ENCODE results near the gene DYNC1H1. TPM values are rescaled to one million over a fixed set of nuclear protein-coding genes. Genes with fewer than 3 reads are reported as not detected.

The DYNC1H1 gene
- polyA plus RNA-seq, 1 donor from 2014 or later: 298 TPM

GRCh38 chr14:101959277-101959676 is 5.1 kb upstream of the DYNC1H1 start:
- no peak overlapping the region for H2AFZ ChIP-seq (ENCODE audit: low read depth, low read length)
- no peak overlapping the region for H3K4me2 ChIP-seq (ENCODE audit: low read length)
- no peak overlapping the region for H3K27ac ChIP-seq (ENCODE audit: low read length)
- no peak overlapping the region for H3K9ac ChIP-seq (ENCODE audit: low read length)
- H3K9me2 ChIP-seq (ENCODE audit: insufficient read depth, low read length): no peaks in the 10 kb centered on the region
- H3K36me3 ChIP-seq (ENCODE audit: insufficient read depth, low read length): no peaks in the 10 kb centered on the region
- H3K27me3 ChIP-seq (ENCODE audit: insufficient read depth, low read depth, low read length): no peaks in the 10 kb centered on the region
- no peaks in the 10 kb centered on the region for H3F3A ChIP-seq (ENCODE audit: insufficient read depth, low read length, poor library complexity, severe bottlenecking)
- H3K79me2 ChIP-seq (replicated peaks; ENCODE audit: insufficient read depth, low read length): no peaks in the 10 kb centered on the region
- H4K20me1 ChIP-seq (ENCODE audit: insufficient read depth): no peaks in the 10 kb centered on the region
- no peak for TF ChIP-seq EZH2 (IDR thresholded peaks at IDR 0.05; ENCODE audit: borderline replicate concordance, insufficient read depth, low read length, poor library complexity, severe bottlenecking)
- TF ChIP-seq EP300 (conservative IDR thresholded peaks at IDR 0.05; ENCODE audit: poor library complexity, severe bottlenecking): no peak
- no peak for TF ChIP-seq SMC3 (conservative IDR thresholded peaks at IDR 0.05; ENCODE audit: poor library complexity)
- H3K4me3 ChIP-seq (ENCODE audit: low read length): no peak overlapping the region
- no peaks in the 10 kb centered on the region for H3K9me3 ChIP-seq (ENCODE audit: low read length)

- Histone ChIP-seq H3F3A (ENCODE audit: insufficient read depth, low read length, poor library complexity, severe bottlenecking) (no peaks in the 10 kb centered on the region), H2AFZ (ENCODE audit: low read depth, low read length) (no peak overlapping the region), H3K36me3 (ENCODE audit: insufficient read depth, low read length) (no peaks in the 10 kb centered on the region), H3K9me2 (ENCODE audit: insufficient read depth, low read length) (no peaks in the 10 kb centered on the region), H3K4me3 (ENCODE audit: low read length) (no peak overlapping the region), H4K20me1 (ENCODE audit: insufficient read depth) (no peaks in the 10 kb centered on the region), H3K27me3 (ENCODE audit: insufficient read depth, low read depth, low read length) (no peaks in the 10 kb centered on the region), H3K9ac (ENCODE audit: low read length) (no peak overlapping the region), H3K9me3 (ENCODE audit: low read length) (no peaks in the 10 kb centered on the region), H3K27ac (ENCODE audit: low read length) (no peak overlapping the region), H3K4me2 (ENCODE audit: low read length) (no peak overlapping the region), H3K79me2 (replicated peaks; ENCODE audit: insufficient read depth, low read length) (peaks cover 6% of the 10 kb centered on the region)
- TF ChIP-seq MXI1 (conservative IDR thresholded peaks at IDR 0.05; ENCODE audit: poor library complexity, severe bottlenecking): no peak
- TF ChIP-seq CTCF (IDR thresholded peaks at IDR 0.05; ENCODE audit: poor library complexity, severe bottlenecking): peak; percentile 42
- TF ChIP-seq SMC3 (conservative IDR thresholded peaks at IDR 0.05; ENCODE audit: poor library complexity): no peak
Observed at GRCh38 chr14:101960225-101960624, 4.1 kb upstream of the DYNC1H1 start.

GRCh38 chr14:101961011-101961721 is 3.2 kb upstream of the DYNC1H1 start:
- Histone ChIP-seq H3K9ac (ENCODE audit: low read length) (no peak overlapping the region), H3K79me2 (replicated peaks; ENCODE audit: insufficient read depth, low read length) (peaks cover 16% of the 10 kb centered on the region), H3K9me3 (ENCODE audit: low read length) (no peaks in the 10 kb centered on the region), H3K27me3 (ENCODE audit: insufficient read depth, low read depth, low read length) (no peaks in the 10 kb centered on the region), H3F3A (ENCODE audit: insufficient read depth, low read length, poor library complexity, severe bottlenecking) (no peaks in the 10 kb centered on the region), H3K4me2 (ENCODE audit: low read length) (no peak overlapping the region), H3K36me3 (ENCODE audit: insufficient read depth, low read length) (no peaks in the 10 kb centered on the region), H3K9me2 (ENCODE audit: insufficient read depth, low read length) (no peaks in the 10 kb centered on the region), H4K20me1 (ENCODE audit: insufficient read depth) (no peaks in the 10 kb centered on the region), H3K27ac (ENCODE audit: low read length) (no peak overlapping the region), H3K4me3 (ENCODE audit: low read length) (no peak overlapping the region), H2AFZ (ENCODE audit: low read depth, low read length) (no peak overlapping the region)
- TF ChIP-seq RAD21 (conservative IDR thresholded peaks at IDR 0.05) (peak; percentile 81), SMC3 (conservative IDR thresholded peaks at IDR 0.05; ENCODE audit: poor library complexity) (peak; percentile 79), MXI1 (conservative IDR thresholded peaks at IDR 0.05; ENCODE audit: poor library complexity, severe bottlenecking) (peak; percentile 19), REST (IDR thresholded peaks at IDR 0.05; ENCODE audit: borderline replicate concordance) (no peak), EZH2 (IDR thresholded peaks at IDR 0.05; ENCODE audit: borderline replicate concordance, insufficient read depth, low read length, poor library complexity, severe bottlenecking) (no peak), TAF1 (IDR thresholded peaks at IDR 0.05; ENCODE audit: low read depth) (no peak), POLR2AphosphoS5 (IDR thresholded peaks at IDR 0.05) (no peak), EP300 (conservative IDR thresholded peaks at IDR 0.05; ENCODE audit: poor library complexity, severe bottlenecking) (no peak), CTCF (IDR thresholded peaks at IDR 0.05; ENCODE audit: poor library complexity, severe bottlenecking) (peak; percentile 91)
